Neural cell (in vitro differentiated cells): ENCODE measurements around the gene LINC00237.

ENCODE experiments used
- EZH2 ChIP-seq: fragments of 200-600, 300-800 bp; shearing (Covaris generic), sonication (generic); IDR thresholded peaks from 2 replicates; pipeline ENCODE4 v1.6.1; 2014; ENCODE audit warnings: antibody characterized with exemption, low read length, borderline replicate concordance, mild to moderate bottlenecking; ENCODE audit not compliant: insufficient read depth, poor library complexity, severe bottlenecking
- MXI1 ChIP-seq: fragments of 450-650 bp; conservative IDR thresholded peaks from 2 replicates; pipeline ENCODE4 v1.6.1; 2014; ENCODE audit warnings: antibody characterized with exemption, mild to moderate bottlenecking; ENCODE audit not compliant: poor library complexity, severe bottlenecking
- POLR2AphosphoS5 ChIP-seq: IDR thresholded peaks from 2 replicates; pipeline ENCODE4 v1.6.1; 2012
- RAD21 ChIP-seq: fragments of 450-650 bp; conservative IDR thresholded peaks from 2 replicates; pipeline ENCODE4 v1.6.1; 2014; ENCODE audit warnings: antibody characterized with exemption, mild to moderate bottlenecking, moderate library complexity
- SMC3 ChIP-seq: fragments of 450-650 bp; conservative IDR thresholded peaks from 2 replicates; pipeline ENCODE4 v1.6.1; 2014; ENCODE audit warnings: antibody characterized with exemption, mild to moderate bottlenecking, moderate library complexity; ENCODE audit not compliant: poor library complexity
- TAF1 ChIP-seq: IDR thresholded peaks from 2 replicates; pipeline ENCODE4 v1.6.1; 2012; ENCODE audit warnings: low read depth
- TF ChIP-seq, protein P1 (sequence below): fragments of 450-650 bp; IDR thresholded peaks from 2 replicates; pipeline ENCODE4 v1.5.1; 2014; ENCODE audit warnings: antibody characterized with exemption, mild to moderate bottlenecking, moderate library complexity; ENCODE audit not compliant: poor library complexity, severe bottlenecking

GRCh38 chr20:21106171-21107017 is at the start of gene LINC00237:
- TF ChIP-seq RAD21 (no peak), POLR2AphosphoS5 (no peak), EZH2 (no peak), TAF1 (no peak), SMC3 (no peak), MXI1 (no peak)
- TF ChIP-seq, protein P1, sequence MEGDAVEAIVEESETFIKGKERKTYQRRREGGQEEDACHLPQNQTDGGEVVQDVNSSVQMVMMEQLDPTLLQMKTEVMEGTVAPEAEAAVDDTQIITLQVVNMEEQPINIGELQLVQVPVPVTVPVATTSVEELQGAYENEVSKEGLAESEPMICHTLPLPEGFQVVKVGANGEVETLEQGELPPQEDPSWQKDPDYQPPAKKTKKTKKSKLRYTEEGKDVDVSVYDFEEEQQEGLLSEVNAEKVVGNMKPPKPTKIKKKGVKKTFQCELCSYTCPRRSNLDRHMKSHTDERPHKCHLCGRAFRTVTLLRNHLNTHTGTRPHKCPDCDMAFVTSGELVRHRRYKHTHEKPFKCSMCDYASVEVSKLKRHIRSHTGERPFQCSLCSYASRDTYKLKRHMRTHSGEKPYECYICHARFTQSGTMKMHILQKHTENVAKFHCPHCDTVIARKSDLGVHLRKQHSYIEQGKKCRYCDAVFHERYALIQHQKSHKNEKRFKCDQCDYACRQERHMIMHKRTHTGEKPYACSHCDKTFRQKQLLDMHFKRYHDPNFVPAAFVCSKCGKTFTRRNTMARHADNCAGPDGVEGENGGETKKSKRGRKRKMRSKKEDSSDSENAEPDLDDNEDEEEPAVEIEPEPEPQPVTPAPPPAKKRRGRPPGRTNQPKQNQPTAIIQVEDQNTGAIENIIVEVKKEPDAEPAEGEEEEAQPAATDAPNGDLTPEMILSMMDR: no peak
